NCI-H510A treated with DMSO at 0.1 percent for 48 hours (cell line): ENCODE measurements around the gene PTPRM.
"Not testable (repeated sequence)": the region's sequence is repeated elsewhere in the genome, so short reads cannot be mapped to it uniquely, and the experiment has no call there.

ENCODE experiments used
- DNase-seq: peaks from one replicate; lab custom pipeline; 2025; lab: John Stamatoyannopoulos, UW

PTPRM gene

GRCh38 chr18:8428951-8429350, 861.8 kb downstream of the PTPRM start:
- no peak for DNase-seq

- DNase-seq = no peak
These were observed 863.9 kb downstream of the PTPRM start for GRCh38 chr18:8431036-8431435.

GRCh38 chr18:8433323-8433722, 866.2 kb downstream of the PTPRM start:
- DNase-seq = no peak

- no peak for DNase-seq
These were observed 866.7 kb downstream of the PTPRM start for GRCh38 chr18:8433771-8434170.

GRCh38 chr18:8435376-8435775, 868.3 kb downstream of the PTPRM start:
- DNase-seq = no peak

- DNase-seq = no peak
These were observed 871.9 kb downstream of the PTPRM start for GRCh38 chr18:8439055-8439454.

- DNase-seq = no peak
These were observed 876.4 kb downstream of the PTPRM start for GRCh38 chr18:8443505-8443904.

GRCh38 chr18:8446936-8447335, 879.8 kb downstream of the PTPRM start:
- not testable (repeated sequence) for DNase-seq

- no peak for DNase-seq
These were observed 881.0 kb downstream of the PTPRM start for GRCh38 chr18:8448130-8448529.

- DNase-seq = no peak
These were observed 882.9 kb downstream of the PTPRM start for GRCh38 chr18:8450013-8450412.

- no peak for DNase-seq
These were observed 884.0 kb downstream of the PTPRM start for GRCh38 chr18:8450898-8451665.

- no peak for DNase-seq
These were observed 886.4 kb downstream of the PTPRM start for GRCh38 chr18:8453528-8453927.

GRCh38 chr18:8454136-8454535, 887.0 kb downstream of the PTPRM start:
- no peak for DNase-seq

- peak; percentile 81 for DNase-seq
These were observed 888.8 kb downstream of the PTPRM start for GRCh38 chr18:8455661-8456614.
